HG03139 (cell line): ENCODE data around the gene PKD1.
"Not testable (repeated sequence)": the region's sequence is repeated elsewhere in the genome, so short reads cannot be mapped to it uniquely, and the experiment has no call there.

Experiments used
- ATAC-seq: cut with Tn5 transposase; IDR thresholded peaks from one replicate; pipeline ENCODE4 v1.9.1; 2021; ENCODE audit not compliant: unreplicated experiment

The PKD1 gene

DNA sequence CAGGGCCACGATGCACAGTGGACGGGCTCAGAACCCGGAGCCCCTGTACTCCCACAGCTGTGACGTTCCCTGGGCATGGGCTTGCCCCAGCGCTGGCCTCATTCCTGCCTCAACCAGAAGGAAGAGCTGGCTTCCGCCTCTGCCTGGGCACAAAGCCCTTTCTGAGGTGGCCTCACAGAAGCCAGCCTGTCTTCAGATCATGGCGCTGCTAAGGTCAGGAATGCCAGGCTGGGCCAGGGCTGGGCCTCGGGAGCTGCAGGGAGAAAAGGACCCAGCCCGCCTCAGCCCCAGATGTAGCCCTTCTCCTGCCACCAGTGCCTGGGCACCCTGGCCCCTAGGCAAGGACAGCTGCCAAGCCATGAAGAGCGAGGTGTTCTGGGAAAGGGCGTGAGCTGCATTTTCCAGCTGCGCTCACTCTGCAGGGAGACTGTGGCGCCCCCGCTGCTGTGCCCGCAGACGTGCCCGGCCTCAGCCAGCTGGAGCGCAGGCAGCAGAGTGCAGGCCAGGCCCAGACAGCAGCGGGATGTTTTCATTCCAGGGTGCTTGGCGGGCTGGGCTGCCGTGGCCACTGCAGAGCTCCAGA, 9.4 kb downstream of the PKD1 start:
- ATAC-seq: not testable (repeated sequence)

DNA sequence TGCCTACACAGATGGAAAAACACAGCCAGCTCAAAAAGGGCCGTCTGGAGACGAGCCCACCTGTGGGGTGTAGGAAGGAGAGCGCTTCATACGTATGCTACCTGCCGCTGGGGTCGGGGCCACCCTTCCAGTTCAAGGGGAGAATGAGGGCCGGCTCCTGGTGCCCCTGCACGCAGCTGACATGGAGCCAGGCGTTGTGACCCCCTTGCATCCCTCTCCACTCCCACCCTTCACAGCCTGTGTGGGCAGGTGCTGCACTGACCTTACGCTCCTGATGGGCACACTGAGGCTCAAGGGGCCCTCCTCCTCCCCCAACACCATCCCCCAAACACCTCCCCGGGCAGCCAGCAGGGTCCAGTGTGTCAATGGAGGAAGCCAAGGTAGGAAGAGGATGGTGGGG, 10.1 kb downstream of the PKD1 start:
- ATAC-seq: not testable (repeated sequence)

DNA sequence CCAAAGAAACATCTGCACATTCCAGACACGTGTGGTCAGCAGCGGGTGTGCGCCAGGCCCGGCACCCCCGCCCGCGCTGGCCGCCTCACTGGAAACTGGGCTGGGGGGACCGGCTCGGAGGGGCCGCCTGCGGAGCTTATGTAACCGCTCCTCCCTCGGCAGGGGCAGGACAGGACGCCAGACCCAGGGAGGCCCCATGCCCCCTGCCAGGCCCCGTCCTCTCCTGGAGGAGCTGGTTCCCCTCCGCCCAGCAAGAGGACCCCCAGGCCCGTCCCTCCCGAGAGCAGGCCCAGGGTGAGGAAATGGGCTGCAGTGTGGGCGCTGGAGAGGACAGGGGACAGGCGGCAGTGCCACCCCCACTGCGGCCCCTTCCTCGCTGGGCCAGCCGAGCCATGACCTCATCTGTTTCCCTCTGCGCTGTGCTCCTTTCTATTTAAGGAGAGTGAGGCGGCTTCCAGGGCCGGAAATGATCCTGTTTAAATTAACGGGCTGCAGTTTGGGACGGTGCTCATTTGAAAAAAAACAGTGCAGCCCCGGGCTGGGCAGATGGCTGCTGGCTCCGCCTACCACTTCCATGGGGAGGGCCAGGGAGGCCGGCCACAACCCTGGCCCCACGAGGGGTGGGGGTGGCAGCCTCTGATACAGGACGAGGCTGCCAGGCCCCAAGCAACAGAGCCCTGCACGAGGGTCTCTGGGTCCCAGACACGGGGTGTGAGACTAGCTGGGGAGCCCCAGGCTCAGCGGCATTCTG, 10.8 kb downstream of the PKD1 start:
- ATAC-seq: not testable (repeated sequence)

DNA sequence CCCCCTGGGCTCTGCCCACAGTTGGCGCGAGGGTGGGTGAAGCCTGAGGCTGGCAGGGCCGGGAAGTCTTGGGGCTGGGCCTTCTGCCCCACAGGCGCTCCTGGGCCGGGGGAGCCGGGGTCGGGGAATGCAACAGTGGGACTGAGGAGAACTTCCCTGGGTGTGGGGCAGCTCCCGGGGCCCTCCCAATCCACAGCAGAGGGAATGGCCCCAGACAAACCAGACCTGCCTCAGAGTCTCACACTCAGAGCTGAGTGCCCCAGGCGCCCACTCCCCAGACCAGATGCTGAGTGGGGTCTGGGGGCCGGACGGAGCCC, 11.4 kb downstream of the PKD1 start:
- ATAC-seq: not testable (repeated sequence)

DNA sequence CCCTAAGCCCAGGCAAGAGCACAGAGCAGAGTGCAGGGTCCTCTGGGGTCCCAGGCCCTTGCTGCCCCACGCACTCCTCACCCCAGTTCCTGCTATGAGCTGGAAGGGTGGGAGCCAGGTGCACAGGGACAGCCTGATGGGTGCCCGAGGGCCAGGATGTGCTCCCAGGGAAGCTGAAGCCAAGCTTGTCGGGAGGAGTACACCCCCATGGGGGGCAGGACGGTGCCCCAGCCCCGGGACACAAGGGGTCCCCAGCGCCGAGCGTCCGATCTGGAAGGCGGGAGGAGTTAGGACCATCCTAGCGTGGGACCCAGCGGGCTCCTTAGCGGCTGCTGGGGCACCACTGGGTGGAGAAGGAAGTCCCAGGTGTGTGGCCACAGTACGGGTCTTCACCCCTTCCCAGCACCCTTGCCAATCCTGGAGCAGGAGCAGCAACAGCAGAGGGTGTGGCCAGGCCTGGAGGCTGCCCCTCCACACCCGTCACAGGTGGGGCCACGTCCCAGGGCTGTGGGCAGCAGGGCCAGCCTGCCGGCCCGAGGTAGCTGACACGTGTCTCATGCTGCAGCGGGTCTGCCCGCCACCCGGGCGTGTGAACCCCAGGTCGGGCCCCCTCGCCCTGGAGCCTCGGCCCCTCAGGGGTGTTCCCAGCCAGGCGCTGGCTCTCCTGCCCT, 11.9 kb downstream of the PKD1 start:
- not testable (repeated sequence) for ATAC-seq

DNA sequence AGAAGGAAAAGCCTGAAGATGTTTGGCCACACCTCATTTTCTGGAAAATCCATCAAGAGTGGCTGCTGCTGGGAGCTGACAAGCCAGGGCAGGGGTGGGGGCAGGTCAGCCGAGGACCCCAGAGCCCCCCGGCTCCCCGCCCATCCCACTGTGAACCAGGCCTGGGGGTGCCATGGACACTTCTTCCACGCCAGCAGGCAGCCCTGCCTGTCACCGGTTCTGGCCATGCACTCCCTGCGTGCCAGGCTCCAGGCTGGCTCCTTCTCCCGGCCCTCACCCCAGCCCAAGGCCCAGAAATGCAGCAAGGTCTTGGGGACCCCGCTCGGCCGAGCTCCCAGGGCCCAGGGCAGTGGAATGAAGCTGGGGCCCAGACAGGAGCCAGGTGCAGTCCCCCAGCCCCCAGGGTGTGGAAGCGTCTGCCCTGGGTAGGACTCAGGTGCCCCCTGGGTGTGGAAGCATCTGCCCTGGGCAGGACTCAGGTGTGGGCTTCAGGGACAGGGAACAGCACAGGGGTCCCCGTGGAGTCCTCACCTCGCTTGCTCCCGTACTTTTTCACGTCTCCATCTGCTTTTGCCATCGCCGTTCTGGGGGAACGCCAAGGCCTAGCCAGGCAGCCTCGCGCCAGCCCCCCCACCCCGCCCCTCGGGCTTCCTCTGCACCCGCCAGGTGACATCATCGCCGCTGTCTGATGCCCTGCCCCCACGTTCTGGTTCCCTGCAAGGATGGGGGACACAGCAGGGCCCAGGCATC, 12.6 kb downstream of the PKD1 start:
- ATAC-seq: not testable (repeated sequence)

DNA sequence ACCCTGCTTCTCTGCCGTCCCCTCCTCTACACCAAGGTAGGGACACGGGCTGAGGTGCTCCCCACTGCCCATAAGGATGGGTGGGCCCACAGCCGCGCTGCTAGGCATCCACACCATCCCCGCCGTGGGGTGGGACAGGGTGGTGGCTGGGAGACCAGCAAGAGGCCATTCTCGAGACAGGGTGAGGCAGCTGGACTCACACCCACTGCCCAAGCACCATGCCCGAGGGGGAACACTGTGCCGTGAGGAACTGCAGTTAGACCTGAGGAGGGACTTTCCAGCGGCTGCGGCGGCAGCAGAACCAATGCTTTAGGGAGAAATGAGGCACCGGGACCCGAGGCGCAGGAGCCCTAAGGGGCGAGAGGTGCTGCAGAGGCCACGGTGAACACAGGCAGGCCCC, 13.3 kb downstream of the PKD1 start:
- ATAC-seq: no peak

DNA sequence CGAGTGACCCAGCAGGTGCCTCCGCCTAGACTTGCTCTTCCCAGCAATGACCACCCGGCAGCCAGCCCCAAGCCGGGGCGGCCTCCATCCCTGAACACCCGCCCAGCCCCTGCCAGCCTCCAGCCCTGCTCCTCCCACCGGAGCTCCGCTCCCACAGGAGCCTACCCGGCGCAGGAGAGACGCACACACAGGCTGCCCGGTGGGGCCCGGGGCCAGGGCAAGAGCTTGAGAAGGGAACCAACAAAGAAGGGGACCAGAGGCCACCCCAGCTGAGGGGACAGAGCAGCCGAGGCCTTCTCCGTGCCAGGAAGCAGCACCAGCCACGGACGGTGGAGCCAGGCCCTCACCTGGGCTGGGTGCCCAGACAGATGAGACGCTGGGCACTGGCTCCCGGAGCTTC, 13.8 kb downstream of the PKD1 start:
- no peak for ATAC-seq

DNA sequence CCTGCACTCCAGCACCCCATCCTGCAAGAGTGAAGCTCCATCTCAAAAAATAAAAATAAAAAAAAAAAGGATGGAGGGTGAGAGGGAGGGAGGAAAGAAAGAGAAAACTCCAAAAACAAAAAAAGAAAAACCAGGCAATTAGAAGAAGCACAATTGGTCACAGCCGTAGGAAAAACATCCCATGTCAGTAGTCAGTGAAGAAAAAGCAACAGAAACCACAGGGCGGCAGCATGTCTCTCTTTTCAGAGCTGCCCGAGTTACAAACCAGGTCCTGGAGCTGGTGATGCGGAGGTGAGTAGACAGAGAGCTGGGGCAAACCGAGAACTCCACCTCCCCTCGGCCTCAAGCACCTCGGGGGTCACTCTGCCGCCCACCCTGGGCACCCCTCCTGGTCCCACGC, 14.4 kb downstream of the PKD1 start:
- not testable (repeated sequence) for ATAC-seq

DNA sequence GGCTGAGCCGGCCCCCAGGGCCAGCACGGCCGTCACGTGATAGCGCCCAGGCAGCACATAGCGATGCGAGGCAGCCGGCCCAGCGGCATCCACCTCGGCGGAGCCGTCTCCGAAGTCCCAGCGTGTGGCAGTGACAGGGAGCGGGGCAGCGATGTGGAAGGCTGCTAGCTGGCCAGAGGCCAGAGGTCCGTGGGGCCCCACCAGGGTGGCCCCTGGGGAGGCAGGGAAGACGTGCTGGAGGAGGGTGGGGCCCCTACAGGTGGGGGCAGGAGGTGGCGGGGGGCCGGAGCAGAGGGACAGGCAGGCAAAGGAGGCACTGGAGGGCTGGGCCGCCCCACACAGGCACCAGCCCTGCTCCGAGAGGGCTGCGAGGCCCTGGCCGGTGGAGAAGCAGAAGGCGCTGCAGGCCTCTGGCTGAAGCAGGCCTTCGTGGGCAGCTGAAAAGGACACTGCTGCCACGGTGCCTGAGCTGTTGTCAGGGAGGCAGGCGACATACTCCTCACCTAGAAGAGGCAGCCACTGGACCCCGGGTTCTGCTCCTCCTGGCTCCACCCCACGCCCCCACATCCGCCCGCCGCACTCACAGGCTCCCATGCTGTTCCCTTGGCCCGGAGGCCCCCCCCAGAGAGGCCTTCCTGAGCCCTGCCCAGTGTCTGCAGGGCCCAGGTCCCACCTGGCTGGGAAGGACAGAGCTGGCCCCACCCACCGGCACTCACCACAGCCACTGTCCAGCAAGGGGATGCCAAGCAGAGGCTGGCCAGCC, 17.6 kb downstream of the PKD1 start:
- ATAC-seq: not testable (repeated sequence)

DNA sequence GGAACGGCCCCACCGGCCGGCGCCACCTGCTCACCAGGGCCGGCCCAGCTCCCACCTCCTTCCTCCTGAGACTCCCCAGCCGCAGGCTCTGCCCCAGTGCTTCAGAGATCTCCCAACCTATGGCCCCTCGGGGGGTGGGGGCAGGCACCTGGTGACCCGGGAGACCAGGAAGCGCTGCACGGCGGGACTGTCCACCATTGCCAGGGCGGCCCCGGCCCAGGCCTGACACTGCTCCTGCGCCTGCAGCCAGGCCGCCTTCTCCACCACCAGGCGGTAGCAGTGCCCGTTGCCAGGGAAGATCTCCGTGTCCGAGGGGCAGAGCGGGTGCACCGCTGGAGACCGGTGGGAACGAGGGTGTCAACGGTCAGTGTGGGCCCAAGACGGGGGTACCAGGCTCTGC, 18.4 kb downstream of the PKD1 start:
- ATAC-seq: not testable (repeated sequence)

DNA sequence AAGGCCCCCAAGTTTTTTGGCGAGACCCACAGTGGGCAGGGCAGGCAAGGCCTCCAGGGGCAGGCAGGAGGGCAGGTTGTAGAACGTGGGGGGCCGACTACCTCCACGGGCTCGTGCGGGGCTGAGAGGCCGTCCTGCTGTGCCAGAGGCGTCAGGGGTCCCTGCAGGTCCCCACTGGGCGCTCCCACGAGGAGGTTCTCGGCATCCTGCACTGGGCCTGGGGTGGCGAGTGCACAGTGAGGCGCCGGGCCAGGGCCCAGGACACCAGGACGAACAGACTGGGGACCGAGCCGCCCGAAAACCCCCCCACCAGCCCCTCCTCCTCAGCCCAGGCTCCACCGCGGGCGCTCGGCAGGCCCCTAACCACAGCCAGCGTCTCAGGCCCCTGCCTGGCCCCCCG, 19.3 kb downstream of the PKD1 start:
- ATAC-seq: not testable (repeated sequence)

DNA sequence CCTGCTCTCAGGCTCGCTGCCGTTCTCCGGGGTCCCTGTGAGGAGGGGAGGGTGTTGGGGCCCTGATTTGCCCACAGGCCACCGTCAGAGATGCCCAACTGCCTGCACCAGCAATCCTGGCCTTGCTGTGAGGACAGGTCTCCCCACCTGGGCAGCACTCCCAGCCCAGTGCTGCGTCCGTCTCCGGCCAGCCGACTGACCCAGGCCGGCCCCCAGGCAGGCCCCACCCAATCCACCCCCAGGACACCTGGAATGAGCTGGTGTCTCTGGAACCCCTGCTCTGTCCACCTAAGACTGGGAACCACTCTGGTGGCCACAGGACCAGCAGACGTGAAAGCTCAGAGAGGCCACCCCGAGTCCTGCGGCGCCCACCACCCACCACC, 20.1 kb downstream of the PKD1 start:
- ATAC-seq: no peak

DNA sequence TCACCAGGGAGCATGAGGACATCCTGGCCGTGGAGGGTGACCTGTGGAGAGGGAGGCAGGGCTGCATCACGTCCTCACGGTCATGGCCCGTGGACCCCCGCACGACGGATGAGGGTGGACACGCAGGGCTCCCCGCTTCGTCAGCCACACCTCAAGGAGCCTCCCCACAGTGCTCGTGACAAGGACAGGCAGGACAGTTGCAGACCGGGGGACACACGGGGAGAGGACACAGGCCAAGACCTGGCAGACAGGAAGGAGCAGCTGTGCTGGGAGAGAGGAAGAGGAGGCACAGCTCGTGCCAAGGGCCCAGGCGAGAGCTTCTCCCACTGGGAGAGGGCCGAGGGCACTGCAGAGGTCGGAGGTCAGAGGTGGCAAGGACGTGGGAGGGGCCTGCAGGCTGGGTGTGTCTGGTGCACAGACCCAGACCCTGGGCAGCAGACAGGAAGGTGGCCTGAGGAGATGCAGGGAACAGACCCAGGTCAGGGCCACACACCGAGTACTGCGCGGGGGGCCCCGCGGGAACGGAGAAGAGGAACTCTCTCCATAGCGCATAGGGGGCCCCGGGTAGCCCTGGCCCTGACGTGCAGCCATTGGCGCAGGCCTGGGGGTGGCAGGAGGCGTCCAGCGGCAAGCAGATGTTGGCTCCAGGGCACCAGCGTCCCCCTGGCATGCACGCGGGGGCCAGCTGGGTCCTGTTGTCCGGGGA, 20.7 kb downstream of the PKD1 start:
- not testable (repeated sequence) for ATAC-seq

DNA sequence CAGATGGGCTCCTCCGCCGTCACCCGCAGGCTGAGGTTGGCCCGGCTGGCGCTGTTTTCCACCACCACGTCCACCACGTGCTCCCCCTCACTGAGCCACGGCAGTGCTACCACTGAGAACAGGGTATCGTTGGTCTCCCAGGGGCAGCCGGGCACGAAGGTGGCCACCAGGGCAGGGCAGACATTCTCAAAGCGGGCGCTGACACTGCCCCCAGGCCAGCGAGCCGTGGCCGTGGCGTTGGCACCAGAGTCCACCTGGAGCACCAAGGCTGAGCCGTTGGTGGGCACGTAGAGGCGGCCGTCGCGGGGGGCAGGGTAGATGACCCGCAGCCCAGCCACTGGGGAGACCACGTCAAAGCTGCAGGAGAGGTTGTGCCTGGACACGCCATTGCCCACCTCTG, 21.5 kb downstream of the PKD1 start:
- not testable (repeated sequence) for ATAC-seq

DNA sequence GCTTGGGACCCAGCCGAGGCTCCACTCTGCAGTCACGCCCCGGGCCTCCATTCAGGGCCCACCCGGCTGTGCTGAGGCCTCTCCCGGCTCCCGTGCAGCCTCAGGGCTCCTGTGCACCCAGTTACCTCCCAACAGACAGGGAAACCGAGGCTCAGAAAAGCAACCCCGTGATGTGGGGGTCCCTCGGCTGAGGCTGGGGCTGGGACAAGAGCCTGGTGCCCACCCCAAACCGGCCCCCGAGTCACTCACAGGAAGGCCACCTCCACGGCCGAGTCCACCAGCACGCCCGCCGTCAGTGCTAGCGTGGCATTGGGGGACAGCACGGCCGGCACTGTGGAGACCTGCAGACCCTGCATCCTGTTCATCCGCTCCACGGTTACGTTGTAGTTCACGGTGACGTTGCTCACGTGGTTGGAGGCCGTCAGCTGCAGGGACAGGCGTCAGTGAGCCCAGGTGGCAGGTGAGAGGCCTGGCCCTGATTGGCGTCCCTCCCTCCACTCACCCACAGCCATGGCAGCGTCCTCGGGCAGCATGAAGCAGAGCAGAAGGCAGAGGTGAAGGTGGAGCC, 23.1 kb downstream of the PKD1 start:
- not testable (repeated sequence) for ATAC-seq

DNA sequence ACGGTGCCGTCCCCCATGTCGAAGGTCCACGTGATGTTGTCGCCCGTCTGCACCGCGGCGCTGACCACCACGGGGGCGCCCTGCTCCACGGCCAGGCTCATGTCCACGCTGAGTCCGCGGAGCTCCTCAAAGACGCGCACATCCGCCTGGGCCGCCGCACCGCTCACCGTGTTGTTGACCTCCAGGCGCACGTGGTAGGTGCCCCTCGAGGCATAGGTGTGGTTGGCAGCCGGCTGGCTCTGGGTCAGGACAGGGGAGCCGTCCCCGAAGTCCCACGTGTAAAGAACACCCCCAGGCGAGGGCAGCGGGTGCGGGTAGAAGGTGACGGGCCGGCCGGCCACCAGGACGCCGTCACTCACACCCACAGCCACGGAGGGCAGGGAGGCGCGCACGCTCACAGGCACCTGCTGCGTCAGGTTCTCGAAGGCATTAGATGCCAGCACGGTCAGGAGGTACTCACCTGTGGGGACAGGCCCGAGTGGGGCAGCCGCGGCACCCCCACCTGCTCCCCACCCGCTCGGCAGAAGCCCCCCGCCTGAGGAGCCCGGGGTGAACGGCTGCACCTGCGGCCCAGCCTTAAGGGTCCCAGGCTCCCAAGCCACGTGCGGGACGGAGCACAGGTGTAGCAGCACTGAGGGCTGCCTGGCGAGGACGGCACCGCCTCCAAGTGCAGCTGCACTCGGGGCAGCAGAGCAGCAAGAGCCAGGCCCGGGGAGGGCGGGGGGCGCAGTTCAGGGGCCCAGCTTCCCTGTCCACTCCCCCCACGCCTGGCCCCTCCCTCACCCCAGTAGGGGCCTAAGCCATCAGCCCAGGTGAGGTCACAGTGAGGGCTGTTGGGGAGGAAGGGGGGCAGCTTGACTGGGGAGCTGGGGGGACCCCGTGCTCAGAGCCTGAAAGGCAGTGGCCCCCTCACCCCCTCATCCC, 24.0 kb downstream of the PKD1 start:
- ATAC-seq: not testable (repeated sequence)

DNA sequence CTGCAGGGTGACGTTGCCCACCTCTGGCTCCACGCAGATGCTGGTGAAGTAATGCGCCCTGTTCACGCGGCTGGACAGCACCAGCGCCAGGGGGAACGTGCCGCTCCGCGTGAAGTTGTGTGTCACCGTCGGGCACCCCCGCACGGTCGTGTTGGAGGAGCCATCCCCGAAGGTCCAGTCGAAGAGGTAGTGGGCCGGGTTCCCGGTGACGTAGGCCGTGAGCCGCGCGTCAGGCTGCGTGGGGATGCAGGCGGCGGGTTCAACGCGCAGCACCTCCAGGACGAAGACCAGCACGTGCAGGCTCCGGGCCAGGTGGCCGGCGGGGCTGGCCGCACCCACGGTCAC, 24.7 kb downstream of the PKD1 start:
- ATAC-seq: not testable (repeated sequence)
